Left ventricle myocardium inferior (tissue), 1 donor: ENCODE measurements around the gene SLC22A7. TPM values are rescaled to one million over a fixed set of nuclear protein-coding genes. Genes with fewer than 3 reads are reported as not detected.

Experiments used
- DNase-seq: peaks from one replicate; pipeline ENCODE4 v3.0.0-alpha.2; 2020
- H3K27ac ChIP-seq: fragments of 200-600 bp; replicated peaks from 2 replicates; pipeline ENCODE4 v1.8.0; 2021
- H3K27me3 ChIP-seq: fragments of 200-600 bp; 2 replicates; pipeline ENCODE4 v1.8.0; 2021; ENCODE audit warnings: low read depth
- H3K36me3 ChIP-seq: fragments of 200-600 bp; 2 replicates; pipeline ENCODE4 v1.8.0; 2021
- H3K4me1 ChIP-seq: fragments of 200-600 bp; 2 replicates; pipeline ENCODE4 v1.8.0; 2021
- H3K4me3 ChIP-seq: fragments of 200-600 bp; 2 replicates; pipeline ENCODE4 v1.8.0; 2021; ENCODE audit warnings: mild to moderate bottlenecking, moderate library complexity
- H3K9me3 ChIP-seq: fragments of 200-600 bp; replicated peaks from 2 replicates; pipeline ENCODE4 v1.8.0; 2021
- intact Hi-C: fragments of 100-400 bp; cut with micrococcal nuclease; formaldehyde crosslinking; loops from one replicate; pipeline ENCODE4 v1.11.0; 2022
- long read RNA-seq: library from polyadenylated mRNA; unstranded; transcript quantifications from one replicate; pipeline ENCODE4 v2.0.0, GENCODE V29; 2021
- total RNA-seq: library from RNA; stranded (reverse); fragmentation: NEBNext Ultra II Directional; extraction: Animal tissue kit (Norgen Biotek cat#: 25700); gene quantifications from one replicate; pipeline ENCODE4 v1.2.1, GENCODE V29; 2021
- TF ChIP-seq, protein P1 (sequence below): fragments of 200-600 bp; IDR thresholded peaks from 2 replicates; pipeline ENCODE4 v1.8.0; 2021; ENCODE audit warnings: antibody characterized with exemption, mild to moderate bottlenecking, borderline replicate concordance
- donor health status: DM: no; HTN: yes; CAD: no; lungs with severe emphysema.

SLC22A7 gene
- not detected for total RNA-seq
- long read RNA-seq, result 0 reads

GRCh38 chr6:43297644-43298564, at the start of gene SLC22A7:
TSS of gene SLC22A7 (plus strand) at chr6:43298260. CDS start at chr6:43298359, 99 bp downstream.
- intact Hi-C loops, result no loop called here
- Histone ChIP-seq H3K4me1 (peaks cover 14% of the 10 kb centered on the region), H3K27me3 (peaks cover 30% of the 10 kb centered on the region), H3K4me3 (no peak within 1 kb of the TSS), H3K36me3 (no peaks in the 10 kb centered on the region), H3K9me3 (no peaks in the 10 kb centered on the region), H3K27ac (peak within 1 kb of the TSS; percentile 70)
- peak; percentile 71 for DNase-seq
- TF ChIP-seq, protein P1, sequence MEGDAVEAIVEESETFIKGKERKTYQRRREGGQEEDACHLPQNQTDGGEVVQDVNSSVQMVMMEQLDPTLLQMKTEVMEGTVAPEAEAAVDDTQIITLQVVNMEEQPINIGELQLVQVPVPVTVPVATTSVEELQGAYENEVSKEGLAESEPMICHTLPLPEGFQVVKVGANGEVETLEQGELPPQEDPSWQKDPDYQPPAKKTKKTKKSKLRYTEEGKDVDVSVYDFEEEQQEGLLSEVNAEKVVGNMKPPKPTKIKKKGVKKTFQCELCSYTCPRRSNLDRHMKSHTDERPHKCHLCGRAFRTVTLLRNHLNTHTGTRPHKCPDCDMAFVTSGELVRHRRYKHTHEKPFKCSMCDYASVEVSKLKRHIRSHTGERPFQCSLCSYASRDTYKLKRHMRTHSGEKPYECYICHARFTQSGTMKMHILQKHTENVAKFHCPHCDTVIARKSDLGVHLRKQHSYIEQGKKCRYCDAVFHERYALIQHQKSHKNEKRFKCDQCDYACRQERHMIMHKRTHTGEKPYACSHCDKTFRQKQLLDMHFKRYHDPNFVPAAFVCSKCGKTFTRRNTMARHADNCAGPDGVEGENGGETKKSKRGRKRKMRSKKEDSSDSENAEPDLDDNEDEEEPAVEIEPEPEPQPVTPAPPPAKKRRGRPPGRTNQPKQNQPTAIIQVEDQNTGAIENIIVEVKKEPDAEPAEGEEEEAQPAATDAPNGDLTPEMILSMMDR, result no peak

DNA sequence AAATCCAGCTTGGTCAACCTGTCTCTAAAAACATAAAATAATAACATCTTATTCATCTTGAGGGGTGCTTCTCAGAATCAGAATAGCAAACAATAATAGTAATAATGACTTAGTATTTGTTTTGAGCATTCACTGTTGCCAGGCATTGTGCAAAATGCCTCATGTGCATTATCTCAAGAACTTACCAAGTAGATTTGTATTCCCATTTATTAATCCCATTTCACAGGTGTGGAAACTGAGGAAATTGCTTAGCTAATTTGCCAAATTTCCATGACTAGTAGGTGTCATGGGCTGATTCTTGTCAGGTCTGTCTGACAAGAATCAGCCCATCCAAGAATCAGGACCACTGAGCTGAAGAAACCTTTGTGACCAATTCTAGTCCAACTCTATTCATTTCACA, 49.3 kb upstream of the SLC22A7 start:
- H3K27me3 ChIP-seq, result peaks cover 69% of the 10 kb centered on the region
- no peak overlapping the region for H3K4me3 ChIP-seq

DNA sequence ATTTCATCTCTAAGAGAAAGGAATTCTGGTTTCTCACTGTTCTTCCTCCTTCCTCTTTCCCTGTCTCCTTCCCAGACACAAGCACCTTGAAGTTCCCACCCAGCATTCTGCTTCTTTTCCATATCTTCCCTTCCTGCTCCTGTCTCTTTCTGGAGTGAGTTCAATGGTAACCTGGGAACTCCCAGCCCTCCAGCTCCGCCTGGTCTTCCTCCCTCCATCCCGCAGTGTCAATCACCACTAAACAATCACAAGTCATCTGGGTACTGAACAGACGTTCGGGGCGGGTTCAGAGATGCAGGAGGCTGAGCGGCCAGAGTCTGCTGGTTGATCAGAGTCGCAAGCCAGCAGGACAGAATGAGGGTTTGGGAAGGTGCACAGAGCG, 47.1 kb upstream of the SLC22A7 start:
- H3K36me3 ChIP-seq, result no peaks in the 10 kb centered on the region
- TF ChIP-seq, protein P1, result no peak
- no peak for DNase-seq
- intact Hi-C loops, result no loop called here
- H3K27ac ChIP-seq, result no peak overlapping the region
- H3K4me1 ChIP-seq, result peaks cover 19% of the 10 kb centered on the region
- no peaks in the 10 kb centered on the region for H3K9me3 ChIP-seq
- peaks cover 65% of the 10 kb centered on the region for H3K27me3 ChIP-seq
- H3K4me3 ChIP-seq, result no peak overlapping the region

More for the DNA sequence above, 49.3 kb upstream of the SLC22A7 start:
- no peak overlapping the region for H3K27ac ChIP-seq
- intact Hi-C loops, result no loop called here
- peaks cover 19% of the 10 kb centered on the region for H3K4me1 ChIP-seq
- H3K9me3 ChIP-seq, result no peaks in the 10 kb centered on the region
- H3K36me3 ChIP-seq, result no peaks in the 10 kb centered on the region
- TF ChIP-seq, protein P1, result no peak
- DNase-seq, result no peak

GRCh38 chr6:43253401-43253800, 44.7 kb upstream of the SLC22A7 start:
- Histone ChIP-seq H3K27ac (no peak overlapping the region), H3K27me3 (peaks cover 56% of the 10 kb centered on the region), H3K4me3 (no peak overlapping the region), H3K36me3 (no peaks in the 10 kb centered on the region), H3K9me3 (no peaks in the 10 kb centered on the region), H3K4me1 (peaks cover 4% of the 10 kb centered on the region)
- no peak for DNase-seq
- TF ChIP-seq, protein P1, result no peak
- intact Hi-C loops, result no loop called here

GRCh38 chr6:43254138-43254817, 43.8 kb upstream of the SLC22A7 start:
- intact Hi-C loops, result no loop called here
- Histone ChIP-seq H3K4me1 (peaks cover 4% of the 10 kb centered on the region), H3K9me3 (no peaks in the 10 kb centered on the region), H3K4me3 (no peak overlapping the region), H3K27me3 (peaks cover 55% of the 10 kb centered on the region), H3K36me3 (no peaks in the 10 kb centered on the region), H3K27ac (no peak overlapping the region)
- TF ChIP-seq, protein P1, result no peak
- no peak for DNase-seq
